Nephron (organoid): ENCODE measurements around the gene NODAL.

Experiments used
- H3K27ac Mint-ChIP-seq, 3 experiments: 2 replicates each; pipeline ENCODE4 v1.8.0; 2020; ENCODE audit warnings: mixed read lengths in 3 of 3, mild to moderate bottlenecking in 2 of 3, moderate library complexity in 1 of 3
- H3K27me3 Mint-ChIP-seq: 2 replicates; pipeline ENCODE4 v1.8.0; 2021; ENCODE audit warnings: low read depth, mild to moderate bottlenecking, moderate library complexity, mixed read lengths
- H3K36me3 Mint-ChIP-seq: 2 replicates; pipeline ENCODE4 v1.8.0; 2020; ENCODE audit warnings: low read depth, mixed read lengths
- H3K4me1 Mint-ChIP-seq: 2 replicates; pipeline ENCODE4 v1.8.0; 2020; ENCODE audit warnings: mixed read lengths
- H3K4me3 Mint-ChIP-seq, 3 experiments: 2 replicates each; pipeline ENCODE4 v1.8.0; 2020; ENCODE audit warnings: mild to moderate bottlenecking in 3 of 3, mixed read lengths in 3 of 3, moderate library complexity in 2 of 3
- H3K9me3 Mint-ChIP-seq: 2 replicates; pipeline ENCODE4 v1.8.0; 2020; ENCODE audit warnings: mixed read lengths
- CTCF ChIP-seq, 3 experiments: fragments of 200-600 bp; sonication (generic); IDR thresholded peaks; one replicate each; pipeline ENCODE4 v1.5.0; 2021; ENCODE audit warnings: antibody characterized with exemption in 3 of 3; ENCODE audit not compliant: unreplicated experiment in 3 of 3

NODAL gene

GRCh38 chr10:70455213-70455630, 13.7 kb upstream of the NODAL start:
- no peaks in the 10 kb centered on the region for H3K9me3 Mint-ChIP-seq
- TF ChIP-seq CTCF (IDR thresholded peaks at IDR 0.05; ENCODE audit: unreplicated experiment in 3 of 3) = no peak

GRCh38 chr10:70448236-70448635, 6.8 kb upstream of the NODAL start:
- no peaks in the 10 kb centered on the region for H3K36me3 Mint-ChIP-seq
- H3K27me3 Mint-ChIP-seq = peaks cover 14% of the 10 kb centered on the region
- H3K4me3 Mint-ChIP-seq = peak overlapping the region in 1 of 3 experiments; percentile 11
- TF ChIP-seq CTCF (IDR thresholded peaks at IDR 0.05; ENCODE audit: unreplicated experiment in 3 of 3) = no peak
- peaks cover 30% of the 10 kb centered on the region for H3K4me1 Mint-ChIP-seq
- H3K9me3 Mint-ChIP-seq = no peaks in the 10 kb centered on the region
- peak overlapping the region in 2 of 3 experiments; percentile 44 to 47 for H3K27ac Mint-ChIP-seq

More at GRCh38 chr10:70455213-70455630, 13.7 kb upstream of the NODAL start:
- Mint-ChIP-seq H3K27me3 (peaks cover 55% of the 10 kb centered on the region), H3K27ac (no peak overlapping the region), H3K4me1 (peaks cover 7% of the 10 kb centered on the region), H3K36me3 (no peaks in the 10 kb centered on the region), H3K4me3 (no peak overlapping the region)

GRCh38 chr10:70445718-70446657, 4.5 kb upstream of the NODAL start:
- H3K4me1 Mint-ChIP-seq = peaks cover 30% of the 10 kb centered on the region
- H3K9me3 Mint-ChIP-seq = no peaks in the 10 kb centered on the region
- H3K4me3 Mint-ChIP-seq = peak overlapping the region in 1 of 3 experiments; percentile 1
- H3K27me3 Mint-ChIP-seq = peaks cover 36% of the 10 kb centered on the region
- H3K36me3 Mint-ChIP-seq = no peaks in the 10 kb centered on the region
- H3K27ac Mint-ChIP-seq = peak overlapping the region; percentile 39 to 66 (median 59)
- no peak for TF ChIP-seq CTCF (IDR thresholded peaks at IDR 0.05; ENCODE audit: unreplicated experiment in 3 of 3)

- H3K4me1 Mint-ChIP-seq = peaks cover 40% of the 10 kb centered on the region
- no peaks in the 10 kb centered on the region for H3K36me3 Mint-ChIP-seq
- no peak for TF ChIP-seq CTCF (IDR thresholded peaks at IDR 0.05; ENCODE audit: unreplicated experiment in 3 of 3)
- no peak overlapping the region for H3K4me3 Mint-ChIP-seq
- peaks cover 3% of the 10 kb centered on the region for H3K9me3 Mint-ChIP-seq
- no peak overlapping the region for H3K27ac Mint-ChIP-seq
- H3K27me3 Mint-ChIP-seq = peaks cover 49% of the 10 kb centered on the region
Measured at GRCh38 chr10:70444744-70445143, 3.3 kb upstream of the NODAL start.

GRCh38 chr10:70442332-70442988, 979 bp upstream of the NODAL start:
- Mint-ChIP-seq H3K4me1 (peaks cover 33% of the 10 kb centered on the region), H3K4me3 (peak overlapping the region in 2 of 3 experiments; percentile 31 to 53), H3K9me3 (peaks cover 3% of the 10 kb centered on the region)

More at GRCh38 chr10:70442332-70442988, 979 bp upstream of the NODAL start:
- Mint-ChIP-seq H3K27me3 (peaks cover 66% of the 10 kb centered on the region), H3K36me3 (no peaks in the 10 kb centered on the region), H3K27ac (no peak overlapping the region)
- TF ChIP-seq CTCF (IDR thresholded peaks at IDR 0.05; ENCODE audit: unreplicated experiment in 3 of 3) = no peak
